Lower leg skin (tissue), 3 donors: ENCODE data around the gene RAB3B.
"Not testable (repeated sequence)": the region's sequence is repeated elsewhere in the genome, so short reads cannot be mapped to it uniquely, and the experiment has no call there.

Source experiments
- CTCF ChIP-seq, 3 donors: fragments of 450-650 bp; IDR thresholded peaks; one replicate each; pipeline ENCODE4 v1.5.1; 2016; ENCODE audit warnings: antibody characterized with exemption in 3 of 3, mild to moderate bottlenecking in 3 of 3, moderate library complexity in 2 of 3
- POLR2A ChIP-seq, 2 donors: fragments of 450-650 bp; IDR thresholded peaks; one replicate each; pipeline ENCODE4 v1.6.1; 2016 to 2017; ENCODE audit warnings: antibody characterized with exemption in 2 of 2, mild to moderate bottlenecking in 1 of 2, moderate library complexity in 1 of 2

- not testable (repeated sequence) for TF ChIP-seq CTCF, POLR2A (IDR thresholded peaks at IDR 0.05)
Observed at GRCh38 chr1:51967213-51967791, 23.2 kb downstream of the RAB3B start.
